ENCODE data around the gene USP25. TPM values are rescaled to one million over a fixed set of nuclear protein-coding genes. Genes with fewer than 3 reads are reported as not detected.
A peak's percentile ranks its signal among the peaks of the same experiment; 100 is the strongest.

USP25 gene
- total and polyA plus RNA-seq, 8 donors: 8.2 to 91.6 (median 25.5) TPM

DNA sequence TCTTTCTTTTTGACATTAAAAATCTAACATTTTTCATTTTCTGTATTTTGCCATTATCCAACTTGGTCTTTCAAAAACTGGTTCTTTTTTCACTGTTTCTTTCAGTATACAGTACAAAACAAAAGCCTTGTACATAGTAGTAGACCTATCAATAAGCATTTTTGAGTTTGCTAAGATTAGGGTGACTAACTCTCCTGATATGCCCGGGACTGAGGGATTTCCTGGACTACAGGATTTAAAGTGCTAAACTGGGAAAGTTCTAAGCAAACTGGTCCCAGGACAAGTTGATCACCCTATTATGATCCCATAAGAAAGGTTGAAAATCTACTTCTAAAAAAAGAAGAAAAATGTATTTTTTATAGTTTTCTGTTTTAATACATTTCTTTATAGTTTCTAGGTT lies 120.9 kb downstream of the USP25 start:
- 21 to 35% (median 31%) methylated on average over 1 of the region's 1 CpG for WGBS, 5 donors
- TF ChIP-seq, protein P1, sequence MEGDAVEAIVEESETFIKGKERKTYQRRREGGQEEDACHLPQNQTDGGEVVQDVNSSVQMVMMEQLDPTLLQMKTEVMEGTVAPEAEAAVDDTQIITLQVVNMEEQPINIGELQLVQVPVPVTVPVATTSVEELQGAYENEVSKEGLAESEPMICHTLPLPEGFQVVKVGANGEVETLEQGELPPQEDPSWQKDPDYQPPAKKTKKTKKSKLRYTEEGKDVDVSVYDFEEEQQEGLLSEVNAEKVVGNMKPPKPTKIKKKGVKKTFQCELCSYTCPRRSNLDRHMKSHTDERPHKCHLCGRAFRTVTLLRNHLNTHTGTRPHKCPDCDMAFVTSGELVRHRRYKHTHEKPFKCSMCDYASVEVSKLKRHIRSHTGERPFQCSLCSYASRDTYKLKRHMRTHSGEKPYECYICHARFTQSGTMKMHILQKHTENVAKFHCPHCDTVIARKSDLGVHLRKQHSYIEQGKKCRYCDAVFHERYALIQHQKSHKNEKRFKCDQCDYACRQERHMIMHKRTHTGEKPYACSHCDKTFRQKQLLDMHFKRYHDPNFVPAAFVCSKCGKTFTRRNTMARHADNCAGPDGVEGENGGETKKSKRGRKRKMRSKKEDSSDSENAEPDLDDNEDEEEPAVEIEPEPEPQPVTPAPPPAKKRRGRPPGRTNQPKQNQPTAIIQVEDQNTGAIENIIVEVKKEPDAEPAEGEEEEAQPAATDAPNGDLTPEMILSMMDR (IDR thresholded peaks at IDR 0.05): no peak
- TF ChIP-seq EP300 (IDR thresholded peaks at IDR 0.05): no peak
- no peak for TF ChIP-seq POLR2A (IDR thresholded peaks at IDR 0.05)
- no peak for TF ChIP-seq POLR2AphosphoS5 (IDR thresholded peaks at IDR 0.05)
- no peak overlapping the region for H3K27ac ChIP-seq
- peaks cover 0 to 19% (median 15%) of the 10 kb centered on the region in 4 donors for H3K36me3 ChIP-seq
- H3K4me1 ChIP-seq: peaks cover 0 to 28% (median 10%) of the 10 kb centered on the region in 4 donors
- DNase-seq: peak in 1 of 2 donors; percentile 12
- H3K4me3 ChIP-seq: no peak overlapping the region
- no peaks in the 10 kb centered on the region for H3K9me3 ChIP-seq
- no peaks in the 10 kb centered on the region for H3K27me3 ChIP-seq
- intact Hi-C loops (cut with DNase I; ENCODE audit: low total_unique reads): no loop called here

DNA sequence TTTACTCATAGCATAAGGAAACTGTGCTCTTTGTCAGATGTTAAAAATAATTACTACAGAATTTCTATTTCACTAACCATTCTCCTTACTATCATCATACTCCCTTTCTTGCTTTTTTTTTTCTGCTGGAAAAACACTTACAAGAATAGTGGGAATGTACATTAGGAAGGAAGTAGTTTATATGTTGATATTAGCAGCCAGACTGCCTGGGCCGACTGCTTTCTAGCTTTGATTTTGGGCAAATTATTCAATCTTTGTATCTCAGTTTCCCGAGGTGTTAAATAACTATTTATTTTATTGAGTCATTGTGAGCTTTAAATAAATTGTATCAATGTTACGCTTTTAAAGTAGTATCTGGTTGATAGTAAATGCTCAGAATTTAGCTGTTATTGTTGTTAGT lies 122.4 kb downstream of the USP25 start:
- TF ChIP-seq EP300 (IDR thresholded peaks at IDR 0.05) (no peak), POLR2AphosphoS5 (IDR thresholded peaks at IDR 0.05) (no peak), POLR2A (IDR thresholded peaks at IDR 0.05) (no peak)
- TF ChIP-seq, protein P1 (IDR thresholded peaks at IDR 0.05): no peak
- Histone ChIP-seq H3K27me3 (no peaks in the 10 kb centered on the region), H3K27ac (no peak overlapping the region), H3K36me3 (peaks cover 0 to 22% (median 19%) of the 10 kb centered on the region in 4 donors), H3K9me3 (no peaks in the 10 kb centered on the region), H3K4me1 (peaks cover 0 to 28% (median 8%) of the 10 kb centered on the region in 4 donors), H3K4me3 (no peak overlapping the region)
- WGBS, 5 donors: 25 to 62% (median 42%) methylated on average over 3 of the region's 3 CpGs
- intact Hi-C loops (cut with DNase I; ENCODE audit: low total_unique reads): no loop called here
- DNase-seq: no peak

DNA sequence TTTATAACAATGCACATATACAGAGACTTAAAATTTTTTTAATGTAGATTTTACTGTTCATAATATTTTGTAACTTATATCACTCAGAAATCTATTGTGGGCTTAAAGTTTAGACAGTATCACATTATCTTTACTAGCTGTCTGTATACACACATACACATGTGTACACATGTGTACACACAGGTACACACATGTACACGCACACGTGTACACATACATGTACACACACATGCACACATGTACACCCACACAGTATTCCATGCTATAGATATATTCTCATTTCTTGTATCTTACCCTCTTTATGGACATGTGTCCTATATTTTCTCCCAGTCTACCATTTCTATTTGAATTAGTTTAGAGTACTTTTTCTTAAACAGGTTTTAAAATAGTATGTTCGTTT lies 123.3 kb downstream of the USP25 start:
- no peak overlapping the region for H3K27ac ChIP-seq
- no peaks in the 10 kb centered on the region for H3K27me3 ChIP-seq
- WGBS, 5 donors: 96 to 99% (median 96%) methylated on average over 3 of the region's 3 CpGs
- H3K36me3 ChIP-seq: peaks cover 0 to 22% (median 18%) of the 10 kb centered on the region in 4 donors
- H3K4me3 ChIP-seq: no peak overlapping the region
- peaks cover 0 to 27% (median 7%) of the 10 kb centered on the region in 4 donors for H3K4me1 ChIP-seq
- no peaks in the 10 kb centered on the region for H3K9me3 ChIP-seq
- TF ChIP-seq POLR2A (IDR thresholded peaks at IDR 0.05) (no peak), EP300 (IDR thresholded peaks at IDR 0.05) (no peak), POLR2AphosphoS5 (IDR thresholded peaks at IDR 0.05) (no peak)
- TF ChIP-seq, protein P1 (IDR thresholded peaks at IDR 0.05): no peak
- no peak for DNase-seq
- intact Hi-C loops (cut with DNase I; ENCODE audit: low total_unique reads): no loop called here

DNA sequence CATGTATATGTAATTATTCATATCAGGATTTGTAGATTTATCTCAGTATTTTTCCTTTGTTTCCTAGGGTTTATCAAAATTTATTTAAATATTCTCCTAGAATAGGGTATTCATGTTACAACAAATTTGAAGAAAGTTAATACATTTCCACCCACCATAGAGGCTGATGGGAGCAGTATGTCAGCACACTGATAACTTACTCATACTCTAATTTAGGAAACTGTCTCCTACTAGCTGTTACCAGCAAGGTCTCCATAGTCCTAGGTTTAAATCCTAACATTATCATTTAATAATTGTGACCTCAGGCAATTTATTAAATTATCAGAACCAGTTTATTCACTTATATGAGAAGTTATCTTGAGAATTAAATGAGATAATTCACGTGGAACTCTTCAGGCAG lies 127.0 kb downstream of the USP25 start:
- WGBS, 5 donors: 73 to 82% (median 75%) methylated on average over 1 of the region's 1 CpG

More for the DNA sequence above, 127.0 kb downstream of the USP25 start:
- no peak for DNase-seq
- Histone ChIP-seq H3K4me3 (no peak overlapping the region), H3K4me1 (peaks cover 0 to 6% (median 0%) of the 10 kb centered on the region in 4 donors), H3K36me3 (peaks cover 0 to 22% (median 18%) of the 10 kb centered on the region in 4 donors), H3K27me3 (no peaks in the 10 kb centered on the region), H3K9me3 (no peaks in the 10 kb centered on the region), H3K27ac (no peak overlapping the region)
- intact Hi-C loops (cut with DNase I; ENCODE audit: low total_unique reads): no loop called here
- TF ChIP-seq POLR2AphosphoS5 (IDR thresholded peaks at IDR 0.05) (no peak), EP300 (IDR thresholded peaks at IDR 0.05) (no peak), POLR2A (IDR thresholded peaks at IDR 0.05) (no peak)
- TF ChIP-seq, protein P1 (IDR thresholded peaks at IDR 0.05): no peak
